Stimulated activated CD4-positive, alpha-beta T cell treated with anti-CD3 and anti-CD28 coated beads, Interleukin-1b, Interleukin-23, amount 100 ng/mL, for 48 hours (primary cell): Measurements from ENCODE around the gene CLN6.
"Not testable (repeated sequence)": the region's sequence is repeated elsewhere in the genome, so short reads cannot be mapped to it uniquely, and the experiment has no call there.

Experiments used
- DNase-seq: peaks from one replicate; pipeline ENCODE4 v3.0.0-alpha.2; 2020

The CLN6 gene

GRCh38 chr15:68186671-68187397 is 42.7 kb downstream of the CLN6 start:
- no peak for DNase-seq

GRCh38 chr15:68184616-68185480 is 44.7 kb downstream of the CLN6 start:
- no peak for DNase-seq

DNA sequence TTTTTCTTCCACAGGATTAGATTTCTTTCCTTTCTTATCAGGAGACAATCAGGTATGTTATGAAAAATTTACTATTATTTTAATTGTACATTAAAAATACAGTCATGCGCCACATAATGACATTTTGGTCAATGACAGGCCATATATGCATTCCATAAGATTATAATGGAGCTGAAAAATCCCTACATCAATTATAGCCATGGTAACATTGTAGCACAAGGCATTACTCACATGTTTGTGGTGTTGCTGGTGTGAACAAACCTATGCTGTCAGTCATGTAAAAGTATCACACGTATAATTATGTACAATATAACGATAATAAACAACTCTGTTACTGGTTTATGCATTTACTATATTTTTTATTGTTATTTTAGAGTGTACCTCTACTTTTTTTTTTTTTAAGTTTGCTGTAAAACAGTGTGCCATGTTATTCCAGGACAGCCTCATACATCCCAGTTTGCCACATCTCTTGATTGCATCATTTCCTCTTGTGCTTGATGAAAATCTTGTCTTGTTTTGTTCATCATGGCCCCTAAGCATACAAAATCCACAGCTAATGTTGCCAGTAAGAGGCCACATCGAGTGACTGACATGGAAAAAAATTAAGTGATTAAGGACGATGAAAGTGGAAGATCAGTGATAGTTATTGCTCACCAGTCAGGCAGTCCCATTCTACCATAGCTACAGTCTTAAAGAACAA is 45.8 kb downstream of the CLN6 start:
- DNase-seq = no peak

- no peak for DNase-seq
These were observed 51.8 kb downstream of the CLN6 start for GRCh38 chr15:68177742-68178141.

DNA sequence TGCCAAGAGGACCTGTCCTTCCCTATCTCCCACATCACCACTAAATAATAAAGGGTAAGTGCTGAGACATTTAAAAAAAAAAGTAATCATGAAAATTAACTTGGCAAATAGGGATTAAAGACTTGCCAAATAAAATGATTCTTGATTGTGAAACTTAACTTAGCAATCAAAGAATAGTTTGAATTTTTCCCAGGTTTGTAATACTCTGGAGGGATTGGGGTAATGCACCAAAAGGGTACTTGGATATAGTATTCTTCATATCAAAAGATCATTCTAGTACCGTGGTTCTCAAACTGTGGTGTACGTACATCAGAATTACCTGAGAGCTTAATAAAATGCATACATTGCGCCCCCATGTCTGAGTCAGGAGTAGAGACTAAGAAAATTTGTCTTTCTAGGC is 52.9 kb downstream of the CLN6 start:
- no peak for DNase-seq

DNA sequence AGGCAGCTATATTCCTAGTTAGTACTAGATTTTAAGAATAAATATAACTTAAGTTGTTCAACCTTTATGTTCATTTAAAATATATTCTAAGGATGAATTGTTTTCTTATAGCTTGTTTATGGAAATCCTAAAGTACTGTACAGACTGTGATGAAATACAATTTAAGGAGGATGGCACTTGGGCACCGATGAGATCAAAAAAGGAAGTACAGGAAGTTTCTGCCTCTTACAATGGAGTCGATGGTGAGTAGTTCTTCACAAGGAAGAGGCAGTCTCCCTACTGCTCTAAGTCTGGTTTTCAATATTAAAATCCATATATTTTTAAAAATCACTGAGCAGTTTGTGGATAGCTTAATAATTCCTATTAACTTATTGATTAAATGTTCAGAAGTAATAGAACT is 54.0 kb downstream of the CLN6 start:
- DNase-seq = no peak

DNA sequence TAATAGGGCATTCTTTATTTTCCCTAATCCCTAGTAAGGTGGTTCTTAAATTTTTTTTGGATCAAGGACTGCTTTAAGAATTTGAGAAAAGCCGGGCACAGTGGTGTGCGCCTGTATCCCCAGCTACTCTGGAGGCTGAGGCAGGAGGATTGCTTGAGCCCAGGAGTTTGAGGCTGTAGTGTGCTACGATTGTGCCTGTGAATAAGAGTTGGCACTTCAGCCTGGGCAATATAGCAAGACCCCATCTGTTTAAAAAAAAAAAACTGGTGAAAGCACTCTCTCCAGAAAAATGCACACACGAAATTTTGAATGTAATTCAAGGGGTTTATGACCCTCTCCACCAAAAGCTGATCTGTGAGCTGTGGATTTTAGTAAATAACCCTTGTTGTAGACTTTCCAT is 56.4 kb downstream of the CLN6 start:
- no peak for DNase-seq

DNA sequence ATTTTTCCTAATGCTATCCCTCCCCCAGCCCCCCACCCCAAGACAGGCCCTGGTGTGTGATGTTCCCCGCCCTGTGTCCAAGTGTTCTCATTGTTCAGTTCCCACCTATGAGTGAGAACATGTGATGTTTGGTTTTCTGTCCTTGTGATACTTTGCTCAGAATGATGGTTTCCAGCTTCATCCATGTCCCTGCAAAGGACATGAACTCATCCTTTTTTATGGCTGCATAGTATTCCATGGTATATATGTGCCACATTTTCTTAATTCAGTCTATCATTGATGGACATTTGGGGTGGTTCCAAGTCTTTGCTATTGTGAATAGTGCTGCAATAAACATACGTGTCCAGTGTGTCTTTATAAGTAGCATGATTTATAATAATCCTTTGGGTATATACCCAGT is 57.5 kb downstream of the CLN6 start:
- DNase-seq = not testable (repeated sequence)

DNA sequence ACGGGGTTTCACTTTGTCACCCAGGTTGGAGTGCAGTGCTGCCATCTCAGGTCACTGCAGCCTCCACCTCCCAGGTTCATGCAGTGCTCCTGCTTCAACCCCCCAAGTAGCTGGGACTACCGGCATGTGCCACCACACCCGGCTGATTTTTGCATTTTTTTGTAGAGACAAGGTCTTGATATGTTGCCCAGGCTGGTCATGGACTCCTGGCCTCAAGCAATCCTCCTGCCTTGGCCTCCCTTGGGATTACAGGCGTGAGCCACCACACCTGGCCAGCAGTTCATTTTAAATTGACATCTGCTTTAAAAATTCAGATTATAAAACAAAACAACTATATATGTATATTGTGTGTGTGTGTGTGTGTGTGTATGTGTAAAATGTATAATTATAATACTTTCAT is 62.7 kb downstream of the CLN6 start:
- DNase-seq = no peak

- DNase-seq = no peak
These were observed 66.3 kb downstream of the CLN6 start for GRCh38 chr15:68163191-68163590.

DNA sequence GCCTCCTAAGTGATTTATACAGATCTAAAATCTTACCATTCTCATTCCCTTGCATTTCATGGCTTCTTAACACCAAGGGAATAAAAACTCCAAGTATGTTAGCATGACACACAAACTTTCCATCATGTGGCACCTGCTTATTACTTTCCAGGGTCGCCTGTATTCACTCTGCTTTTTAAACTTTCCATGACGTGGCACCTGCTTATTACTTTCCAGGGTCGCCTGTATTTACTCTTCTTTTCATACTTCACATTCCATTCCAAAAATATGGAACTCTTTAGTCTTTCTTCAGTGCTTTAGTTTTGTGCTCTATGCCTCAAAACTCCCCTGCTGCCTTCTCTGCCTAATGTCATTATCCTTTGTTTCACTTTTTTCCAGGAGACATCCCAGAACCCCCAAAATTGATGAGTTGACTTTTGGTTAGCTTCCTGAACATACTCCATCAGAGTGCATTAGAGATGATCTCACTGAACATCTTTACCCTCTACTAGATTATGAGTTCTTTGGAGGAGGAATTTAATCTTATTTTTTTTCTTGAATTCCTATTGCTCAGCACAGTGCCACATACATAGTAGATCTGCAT is 71.4 kb downstream of the CLN6 start:
- no peak for DNase-seq

DNA sequence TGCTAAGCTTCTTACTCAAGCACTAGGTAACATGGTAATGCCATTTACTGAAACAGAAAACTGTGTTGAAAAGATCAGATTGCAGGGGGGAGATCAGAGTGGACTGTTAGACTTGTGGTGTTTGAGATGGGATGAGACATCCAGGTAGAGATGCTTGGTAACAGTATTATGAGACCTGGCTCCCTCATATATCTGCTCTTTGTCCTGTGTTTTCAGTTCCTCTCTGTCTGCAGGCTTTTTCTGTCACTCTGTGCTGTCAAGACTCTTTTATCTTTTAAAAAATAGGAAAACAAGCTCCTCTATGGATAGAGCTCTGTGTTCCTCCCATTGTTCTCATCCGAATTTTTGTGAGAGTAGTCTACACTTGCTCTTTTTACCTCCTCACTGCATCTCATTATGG is 72.5 kb downstream of the CLN6 start:
- DNase-seq = no peak
